Spleen (tissue), 7 donors: ENCODE results near the gene OSER1.

ENCODE experiments used
- POLR2A ChIP-seq, 3 donors: fragments of 450-650 bp; IDR thresholded peaks; one replicate each; pipeline ENCODE4 v1.5.1; 2017; ENCODE audit warnings: antibody characterized with exemption in 3 of 3, mild to moderate bottlenecking in 1 of 3
- POLR2AphosphoS5 ChIP-seq, 3 donors: sonication (generic); formaldehyde crosslinking; IDR thresholded peaks; one replicate each; pipeline ENCODE4 v1.5.1; 2017; ENCODE audit warnings: antibody characterized with exemption in 3 of 3
- TF ChIP-seq, protein P1 (sequence below), 11 experiments: fragments of 200-600 bp in 7 of 11; fragments of 450-650 bp in 4 of 11; sonication (generic) in 4 of 11; IDR thresholded peaks in 8 of 11; conservative IDR thresholded peaks in 3 of 11; 1 replicate in 7 of 11; 2 replicates in 4 of 11; pipeline versions ENCODE4 v1.4.0 to v1.8.0; 2016 to 2021; ENCODE audit warnings: antibody characterized with exemption in 11 of 11, inconsistent platforms in 4 of 11, mild to moderate bottlenecking in 1 of 11
- donor health status: DM: no; HTN: no; CAD: no; lungs with moderate emphysema.
- donor health status: DM: no; HTN: no; CAD: no.
- donor health status: DM: no; HTN: no; CAD: no.

DNA sequence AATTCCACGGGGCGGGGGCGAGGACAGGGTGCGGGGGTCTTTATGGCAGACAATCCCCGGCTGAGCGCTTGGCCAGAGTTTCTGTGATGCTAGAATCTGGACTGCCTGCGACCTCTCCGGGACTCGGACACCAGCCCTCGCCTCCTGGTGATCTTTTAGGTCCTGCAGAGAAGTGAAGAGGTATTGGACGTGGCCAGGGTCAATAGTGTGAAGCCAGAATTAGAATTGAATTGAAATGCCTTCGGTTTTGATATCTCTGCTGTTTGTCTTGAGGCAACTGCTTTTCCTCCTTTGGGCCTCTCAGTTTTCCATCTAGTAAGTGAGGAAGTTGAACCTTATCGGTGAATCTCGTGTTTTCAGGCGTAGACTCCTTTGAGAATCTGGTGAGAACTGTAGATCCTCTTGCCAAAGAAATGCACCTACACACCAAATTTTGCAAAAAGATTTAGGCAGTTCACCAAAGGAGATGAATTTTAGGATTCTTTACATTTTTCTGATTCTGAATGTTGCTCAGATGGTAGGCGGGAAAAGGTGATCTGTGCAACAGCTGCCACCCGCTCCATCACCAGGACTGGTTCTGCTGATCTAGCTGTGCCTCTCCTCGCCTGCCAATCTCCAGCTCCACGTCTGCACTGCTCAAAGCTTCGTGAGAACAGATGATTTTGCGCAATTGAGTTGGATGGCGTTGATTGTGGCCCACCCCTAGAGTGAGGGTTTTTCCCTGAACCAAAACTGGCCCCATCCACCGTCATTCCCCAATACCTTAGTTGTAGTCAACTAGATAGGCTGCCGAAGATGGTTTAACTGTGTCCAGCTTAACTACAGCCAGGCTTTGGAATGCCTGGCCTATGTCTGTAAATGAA, 837 bp upstream of the OSER1 start:
- TF ChIP-seq POLR2A (IDR thresholded peaks at IDR 0.05) (no peak), POLR2AphosphoS5 (IDR thresholded peaks at IDR 0.05) (no peak)
- TF ChIP-seq, protein P1, sequence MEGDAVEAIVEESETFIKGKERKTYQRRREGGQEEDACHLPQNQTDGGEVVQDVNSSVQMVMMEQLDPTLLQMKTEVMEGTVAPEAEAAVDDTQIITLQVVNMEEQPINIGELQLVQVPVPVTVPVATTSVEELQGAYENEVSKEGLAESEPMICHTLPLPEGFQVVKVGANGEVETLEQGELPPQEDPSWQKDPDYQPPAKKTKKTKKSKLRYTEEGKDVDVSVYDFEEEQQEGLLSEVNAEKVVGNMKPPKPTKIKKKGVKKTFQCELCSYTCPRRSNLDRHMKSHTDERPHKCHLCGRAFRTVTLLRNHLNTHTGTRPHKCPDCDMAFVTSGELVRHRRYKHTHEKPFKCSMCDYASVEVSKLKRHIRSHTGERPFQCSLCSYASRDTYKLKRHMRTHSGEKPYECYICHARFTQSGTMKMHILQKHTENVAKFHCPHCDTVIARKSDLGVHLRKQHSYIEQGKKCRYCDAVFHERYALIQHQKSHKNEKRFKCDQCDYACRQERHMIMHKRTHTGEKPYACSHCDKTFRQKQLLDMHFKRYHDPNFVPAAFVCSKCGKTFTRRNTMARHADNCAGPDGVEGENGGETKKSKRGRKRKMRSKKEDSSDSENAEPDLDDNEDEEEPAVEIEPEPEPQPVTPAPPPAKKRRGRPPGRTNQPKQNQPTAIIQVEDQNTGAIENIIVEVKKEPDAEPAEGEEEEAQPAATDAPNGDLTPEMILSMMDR (IDR thresholded peaks at IDR 0.05 in 8 of 11, conservative IDR thresholded peaks at IDR 0.05 in 3 of 11) = no peak
